Memory B cell (primary cell): ENCODE results near the gene DOCK4.

Source experiments
- ATAC-seq: fragments of 150-1000 bp; cut with Tn5 transposase; 2 replicates; pipeline ENCODE4 v1.10.0; 2021; ENCODE audit warnings: low read depth, mild to moderate bottlenecking, moderate library complexity
- DNase-seq, 2 donors: peaks; one replicate each; pipeline ENCODE4 v3.0.0; 2022; ENCODE audit warnings: low spot score in 2 of 2
- H3K27ac Mint-ChIP-seq: one replicate; pipeline ENCODE4 v1.8.0; 2022; ENCODE audit warnings: mild to moderate bottlenecking, moderate library complexity, mixed read lengths
- H3K27me3 Mint-ChIP-seq: one replicate; pipeline ENCODE4 v1.8.0; 2022; ENCODE audit warnings: mixed read lengths
- H3K36me3 Mint-ChIP-seq: one replicate; pipeline ENCODE4 v1.8.0; 2022; ENCODE audit warnings: mild to moderate bottlenecking, mixed read lengths
- H3K4me1 Mint-ChIP-seq: one replicate; pipeline ENCODE4 v1.8.0; 2022; ENCODE audit warnings: mixed read lengths
- H3K4me3 Mint-ChIP-seq: one replicate; pipeline ENCODE4 v1.8.0; 2022; ENCODE audit warnings: mild to moderate bottlenecking, moderate library complexity, mixed read lengths
- H3K9me3 Mint-ChIP-seq: one replicate; pipeline ENCODE4 v1.8.0; 2022; ENCODE audit warnings: mixed read lengths

Gene DOCK4

GRCh38 chr7:111827863-111828504, 378.2 kb downstream of the DOCK4 start:
- DNase-seq (no peak), ATAC-seq (no peak)
- no peaks in the 10 kb centered on the region for H3K4me1 Mint-ChIP-seq
- no peaks in the 10 kb centered on the region for H3K9me3 Mint-ChIP-seq
- no peak overlapping the region for H3K27ac Mint-ChIP-seq
- no peaks in the 10 kb centered on the region for H3K27me3 Mint-ChIP-seq
- no peaks in the 10 kb centered on the region for H3K36me3 Mint-ChIP-seq
- H3K4me3 Mint-ChIP-seq: no peak overlapping the region

- Mint-ChIP-seq H3K9me3 (no peaks in the 10 kb centered on the region), H3K4me3 (no peak overlapping the region), H3K4me1 (no peaks in the 10 kb centered on the region), H3K27ac (no peak overlapping the region), H3K36me3 (no peaks in the 10 kb centered on the region), H3K27me3 (no peaks in the 10 kb centered on the region)
- ATAC-seq: no peak
- no peak for DNase-seq
Measured at GRCh38 chr7:111825046-111825445, 381.2 kb downstream of the DOCK4 start.

GRCh38 chr7:111823826-111824225, 382.4 kb downstream of the DOCK4 start:
- DNase-seq: no peak

GRCh38 chr7:111821046-111821445, 385.2 kb downstream of the DOCK4 start:
- no peak overlapping the region for H3K27ac Mint-ChIP-seq
- ATAC-seq: no peak
- no peaks in the 10 kb centered on the region for H3K36me3 Mint-ChIP-seq

More at GRCh38 chr7:111823826-111824225, 382.4 kb downstream of the DOCK4 start:
- no peaks in the 10 kb centered on the region for H3K27me3 Mint-ChIP-seq
- ATAC-seq: no peak
- H3K36me3 Mint-ChIP-seq: no peaks in the 10 kb centered on the region
- H3K4me3 Mint-ChIP-seq: no peak overlapping the region
- H3K9me3 Mint-ChIP-seq: no peaks in the 10 kb centered on the region
- H3K4me1 Mint-ChIP-seq: no peaks in the 10 kb centered on the region
- no peak overlapping the region for H3K27ac Mint-ChIP-seq

GRCh38 chr7:111820621-111821020, 385.6 kb downstream of the DOCK4 start:
- Mint-ChIP-seq H3K27me3 (no peaks in the 10 kb centered on the region), H3K9me3 (no peaks in the 10 kb centered on the region), H3K27ac (no peak overlapping the region), H3K36me3 (no peaks in the 10 kb centered on the region), H3K4me3 (no peak overlapping the region), H3K4me1 (no peaks in the 10 kb centered on the region)
- no peak for ATAC-seq
- no peak for DNase-seq

More at GRCh38 chr7:111821046-111821445, 385.2 kb downstream of the DOCK4 start:
- Mint-ChIP-seq H3K4me3 (no peak overlapping the region), H3K9me3 (no peaks in the 10 kb centered on the region), H3K27me3 (no peaks in the 10 kb centered on the region), H3K4me1 (no peaks in the 10 kb centered on the region)
- DNase-seq: no peak

GRCh38 chr7:111820121-111820520, 386.1 kb downstream of the DOCK4 start:
- no peaks in the 10 kb centered on the region for H3K9me3 Mint-ChIP-seq

GRCh38 chr7:111815354-111815753, 390.8 kb downstream of the DOCK4 start:
- no peak for DNase-seq
- Mint-ChIP-seq H3K36me3 (no peaks in the 10 kb centered on the region), H3K9me3 (no peaks in the 10 kb centered on the region), H3K4me1 (no peaks in the 10 kb centered on the region), H3K27ac (no peak overlapping the region), H3K4me3 (no peak overlapping the region), H3K27me3 (no peaks in the 10 kb centered on the region)
- ATAC-seq: no peak

More at GRCh38 chr7:111820121-111820520, 386.1 kb downstream of the DOCK4 start:
- Mint-ChIP-seq H3K27me3 (no peaks in the 10 kb centered on the region), H3K27ac (no peak overlapping the region), H3K4me1 (no peaks in the 10 kb centered on the region), H3K36me3 (no peaks in the 10 kb centered on the region), H3K4me3 (no peak overlapping the region)
- no peak for DNase-seq
- ATAC-seq: no peak

- no peaks in the 10 kb centered on the region for H3K9me3 Mint-ChIP-seq
- no peak overlapping the region for H3K4me3 Mint-ChIP-seq
- no peak overlapping the region for H3K27ac Mint-ChIP-seq
- no peaks in the 10 kb centered on the region for H3K27me3 Mint-ChIP-seq
- no peaks in the 10 kb centered on the region for H3K4me1 Mint-ChIP-seq
- no peak for DNase-seq
- ATAC-seq: no peak
- H3K36me3 Mint-ChIP-seq: no peaks in the 10 kb centered on the region
Measured at GRCh38 chr7:111813306-111813705, 392.9 kb downstream of the DOCK4 start.

GRCh38 chr7:111806232-111806631, 400.0 kb downstream of the DOCK4 start:
- H3K4me1 Mint-ChIP-seq: no peaks in the 10 kb centered on the region
- H3K27me3 Mint-ChIP-seq: peaks cover under 1% of the 10 kb centered on the region
- no peak overlapping the region for H3K4me3 Mint-ChIP-seq
- ATAC-seq (no peak), DNase-seq (no peak)
- H3K9me3 Mint-ChIP-seq: peaks cover 4% of the 10 kb centered on the region
- peaks cover 4% of the 10 kb centered on the region for H3K36me3 Mint-ChIP-seq
- no peak overlapping the region for H3K27ac Mint-ChIP-seq

GRCh38 chr7:111803015-111803758, 403.0 kb downstream of the DOCK4 start:
- Mint-ChIP-seq H3K36me3 (peaks cover 5% of the 10 kb centered on the region), H3K27ac (no peak overlapping the region), H3K4me3 (no peak overlapping the region), H3K4me1 (no peaks in the 10 kb centered on the region), H3K9me3 (peaks cover 13% of the 10 kb centered on the region), H3K27me3 (peaks cover 2% of the 10 kb centered on the region)
- DNase-seq: no peak
- ATAC-seq: no peak

GRCh38 chr7:111802194-111802772, 403.9 kb downstream of the DOCK4 start:
- Mint-ChIP-seq H3K36me3 (peaks cover 5% of the 10 kb centered on the region), H3K4me3 (no peak overlapping the region), H3K9me3 (peaks cover 15% of the 10 kb centered on the region), H3K27ac (no peak overlapping the region), H3K4me1 (no peaks in the 10 kb centered on the region), H3K27me3 (peaks cover 2% of the 10 kb centered on the region)
- DNase-seq (no peak), ATAC-seq (no peak)

- Mint-ChIP-seq H3K36me3 (peaks cover 5% of the 10 kb centered on the region), H3K9me3 (peaks cover 16% of the 10 kb centered on the region), H3K27me3 (peaks cover 2% of the 10 kb centered on the region), H3K27ac (no peak overlapping the region), H3K4me3 (no peak overlapping the region), H3K4me1 (no peaks in the 10 kb centered on the region)
- ATAC-seq (no peak), DNase-seq (no peak)
Measured at GRCh38 chr7:111801277-111801676, 404.9 kb downstream of the DOCK4 start.

GRCh38 chr7:111796671-111797070, 409.5 kb downstream of the DOCK4 start:
- no peak overlapping the region for H3K4me3 Mint-ChIP-seq
- peaks cover 2% of the 10 kb centered on the region for H3K27me3 Mint-ChIP-seq
- H3K27ac Mint-ChIP-seq: no peak overlapping the region
- no peak for ATAC-seq
- H3K9me3 Mint-ChIP-seq: peaks cover 34% of the 10 kb centered on the region
- no peaks in the 10 kb centered on the region for H3K4me1 Mint-ChIP-seq
- DNase-seq: no peak
- H3K36me3 Mint-ChIP-seq: peaks cover 6% of the 10 kb centered on the region

- Mint-ChIP-seq H3K4me3 (no peak overlapping the region), H3K36me3 (peaks cover 3% of the 10 kb centered on the region), H3K9me3 (peaks cover 14% of the 10 kb centered on the region), H3K27ac (no peak overlapping the region), H3K4me1 (no peaks in the 10 kb centered on the region), H3K27me3 (no peaks in the 10 kb centered on the region)
- no peak for ATAC-seq
- DNase-seq: no peak
Measured at GRCh38 chr7:111789870-111790269, 416.3 kb downstream of the DOCK4 start.
